CD4-positive, CD25-positive, alpha-beta regulatory T cell (primary cell): ENCODE results near the gene FBN3. TPM values are rescaled to one million over a fixed set of nuclear protein-coding genes. Genes with fewer than 3 reads are reported as not detected.

Experiments
- ATAC-seq, 2 donors: fragments of 150-1000 bp; cut with Tn5 transposase; one replicate each; pipeline ENCODE4 v1.10.0; 2021; ENCODE audit warnings: low read depth in 2 of 2, moderate number of reproducible peaks in 2 of 2, moderate library complexity in 1 of 2
- DNase-seq, 3 donors: peaks; one replicate each; pipeline versions ENCODE4 v3.0.0 to v3.0.0-alpha.2; 2012 to 2022; ENCODE audit warnings: mixed read lengths in 1 of 3
- H3K27ac ChIP-seq: one replicate; pipeline ENCODE4 v1.7.0; 2013; ENCODE audit warnings: mild to moderate bottlenecking, low read length; ENCODE audit not compliant: insufficient read depth, poor library complexity, severe bottlenecking
- H3K27me3 ChIP-seq: one replicate; pipeline ENCODE4 v1.7.0; 2013; ENCODE audit warnings: low read length; ENCODE audit not compliant: control insufficient read depth, insufficient read depth
- H3K36me3 ChIP-seq: one replicate; pipeline ENCODE4 v1.7.0; 2013; ENCODE audit warnings: mild to moderate bottlenecking, low read length, moderate library complexity; ENCODE audit not compliant: control insufficient read depth, insufficient read depth
- H3K4me1 ChIP-seq: 2 replicates; pipeline ENCODE4 v1.7.0; 2013; ENCODE audit warnings: mild to moderate bottlenecking, low read length; ENCODE audit not compliant: insufficient read depth, control insufficient read depth, poor library complexity, severe bottlenecking
- H3K4me3 ChIP-seq: one replicate; pipeline ENCODE4 v1.7.0; 2013; ENCODE audit warnings: low read depth, mild to moderate bottlenecking, low read length, moderate library complexity
- H3K9me3 ChIP-seq, 2 experiments: 1 replicate in 1 of 2; 2 replicates in 1 of 2; pipeline ENCODE4 v1.7.0; 2013; ENCODE audit warnings: low read length in 2 of 2, mild to moderate bottlenecking in 1 of 2, moderate library complexity in 1 of 2; ENCODE audit not compliant: control insufficient read depth in 2 of 2
- H3K27ac Mint-ChIP-seq, 3 donors: one replicate each; pipeline ENCODE4 v1.8.0; 2020 to 2022; ENCODE audit warnings: mild to moderate bottlenecking in 3 of 3, mixed read lengths in 3 of 3, moderate library complexity in 2 of 3
- H3K27me3 Mint-ChIP-seq: one replicate; pipeline ENCODE4 v1.8.0; 2022; ENCODE audit warnings: mild to moderate bottlenecking, mixed read lengths
- H3K36me3 Mint-ChIP-seq: one replicate; pipeline ENCODE4 v1.8.0; 2020; ENCODE audit warnings: mixed read lengths
- H3K4me1 Mint-ChIP-seq, 4 donors: one replicate each; pipeline ENCODE4 v1.8.0; 2020 to 2022; ENCODE audit warnings: mixed read lengths in 4 of 4, mild to moderate bottlenecking in 1 of 4
- H3K4me3 Mint-ChIP-seq, 4 donors: one replicate each; pipeline ENCODE4 v1.8.0; 2020 to 2022; ENCODE audit warnings: mild to moderate bottlenecking in 4 of 4, mixed read lengths in 4 of 4, moderate library complexity in 3 of 4
- H3K9me3 Mint-ChIP-seq, 7 donors: one replicate each; pipeline ENCODE4 v1.8.0; 2020 to 2022; ENCODE audit warnings: mixed read lengths in 7 of 7, mild to moderate bottlenecking in 3 of 7, moderate library complexity in 2 of 7
- polyA plus RNA-seq, 4 donors: library from polyadenylated mRNA; unstranded; fragments of 300-500 nt; fragmentation: Illumina TruSeq; gene quantifications; one replicate each; pipeline ENCODE4 v1.2.3, GENCODE V29; 2021
- total RNA-seq: library from RNA; stranded (reverse); gene quantifications from one replicate; pipeline ENCODE4 v1.2.3, GENCODE V29; 2022

Gene FBN3
- total and polyA plus RNA-seq, 5 donors from 2014 or later: 0.07 TPM; not detected in 4

DNA sequence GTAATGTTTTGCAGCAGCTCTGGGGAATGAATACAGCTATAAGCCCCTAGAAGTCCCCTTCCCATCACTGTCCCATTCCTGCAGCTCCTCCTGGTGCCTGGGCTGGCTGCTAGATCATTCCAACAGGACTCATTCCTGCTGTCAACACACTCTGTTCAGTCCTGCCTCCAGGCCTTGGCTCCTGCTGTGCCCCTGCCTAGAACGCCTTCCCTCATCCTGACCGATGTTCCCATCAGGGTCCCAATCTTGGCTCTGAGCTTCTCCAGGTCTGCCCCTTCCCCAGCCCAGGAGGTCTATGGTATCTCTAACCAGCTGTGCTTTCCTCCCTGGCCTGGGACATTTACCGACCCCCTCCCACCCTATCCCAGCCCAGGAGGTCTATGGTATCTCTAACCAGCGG lies 48.1 kb downstream of the FBN3 start:
- no peak for ATAC-seq
- H3K9me3 Mint-ChIP-seq: peaks cover 0 to 6% (median 3%) of the 10 kb centered on the region in 7 donors

GRCh38 chr19:8097681-8098567 lies 51.5 kb downstream of the FBN3 start:
- H3K9me3 Mint-ChIP-seq: peaks cover 0 to 27% (median 8%) of the 10 kb centered on the region in 7 donors
- Histone ChIP-seq H3K9me3 (peaks cover 20 to 33% of the 10 kb centered on the region in 2 experiments), H3K4me3 (no peak overlapping the region), H3K27me3 (no peaks in the 10 kb centered on the region), H3K36me3 (no peaks in the 10 kb centered on the region), H3K4me1 (no peaks in the 10 kb centered on the region), H3K27ac (no peak overlapping the region)
- no peaks in the 10 kb centered on the region for H3K36me3 Mint-ChIP-seq
- H3K4me1 Mint-ChIP-seq: peaks cover 0 to 4% (median 0%) of the 10 kb centered on the region in 4 donors
- H3K4me3 Mint-ChIP-seq: no peak overlapping the region
- no peak for DNase-seq
- peak overlapping the region in 1 of 3 donors; percentile 17 for H3K27ac Mint-ChIP-seq
- peaks cover 7% of the 10 kb centered on the region for H3K27me3 Mint-ChIP-seq
- ATAC-seq: no peak

More for the DNA sequence above, 48.1 kb downstream of the FBN3 start:
- Histone ChIP-seq H3K27me3 (no peaks in the 10 kb centered on the region), H3K27ac (no peak overlapping the region), H3K36me3 (no peaks in the 10 kb centered on the region), H3K9me3 (peaks cover 4 to 11% of the 10 kb centered on the region in 2 experiments), H3K4me3 (no peak overlapping the region), H3K4me1 (no peaks in the 10 kb centered on the region)
- Mint-ChIP-seq H3K4me3 (no peak overlapping the region), H3K27ac (no peak overlapping the region), H3K27me3 (peaks cover 7% of the 10 kb centered on the region), H3K4me1 (peaks cover 0 to 4% (median 0%) of the 10 kb centered on the region in 4 donors), H3K36me3 (no peaks in the 10 kb centered on the region)
- DNase-seq: no peak

DNA sequence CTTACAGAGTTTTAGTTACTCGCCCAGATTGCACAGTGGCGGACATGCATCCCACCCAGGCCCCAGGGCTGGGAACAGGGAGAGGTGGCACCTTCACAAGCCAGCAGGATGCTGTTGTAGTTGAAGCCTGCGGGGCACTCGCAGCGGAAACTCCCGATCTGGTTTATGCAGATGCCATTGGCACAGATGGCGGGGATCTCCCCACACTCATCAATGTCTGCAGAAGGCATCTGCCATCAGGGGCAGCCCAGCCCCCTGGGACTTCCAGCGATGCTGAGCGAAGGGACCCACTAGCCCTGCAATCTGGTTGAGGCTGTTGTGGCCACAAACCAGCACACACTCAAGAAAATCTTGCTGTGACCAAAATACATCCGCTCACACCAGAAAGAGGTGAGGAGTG lies 52.2 kb downstream of the FBN3 start:
- Histone ChIP-seq H3K9me3 (peaks cover 20 to 33% of the 10 kb centered on the region in 2 experiments), H3K27ac (no peak overlapping the region), H3K27me3 (no peaks in the 10 kb centered on the region), H3K4me1 (no peaks in the 10 kb centered on the region), H3K4me3 (no peak overlapping the region), H3K36me3 (no peaks in the 10 kb centered on the region)
- H3K4me1 Mint-ChIP-seq: peaks cover 0 to 4% (median 0%) of the 10 kb centered on the region in 4 donors
- no peak for ATAC-seq
- no peak for DNase-seq
- no peaks in the 10 kb centered on the region for H3K36me3 Mint-ChIP-seq
- H3K27me3 Mint-ChIP-seq: peaks cover 7% of the 10 kb centered on the region
- H3K4me3 Mint-ChIP-seq: no peak overlapping the region
- H3K27ac Mint-ChIP-seq: no peak overlapping the region
- peaks cover 0 to 27% (median 8%) of the 10 kb centered on the region in 7 donors for H3K9me3 Mint-ChIP-seq

- H3K36me3 ChIP-seq: no peaks in the 10 kb centered on the region
- Mint-ChIP-seq H3K27me3 (peaks cover 7% of the 10 kb centered on the region), H3K9me3 (peaks cover 0 to 27% (median 8%) of the 10 kb centered on the region in 7 donors), H3K36me3 (no peaks in the 10 kb centered on the region), H3K4me1 (peaks cover 0 to 4% (median 0%) of the 10 kb centered on the region in 4 donors), H3K27ac (no peak overlapping the region), H3K4me3 (no peak overlapping the region)
- no peak overlapping the region for H3K27ac ChIP-seq
- DNase-seq (no peak), ATAC-seq (no peak)
- H3K27me3 ChIP-seq: no peaks in the 10 kb centered on the region
- H3K4me1 ChIP-seq: no peaks in the 10 kb centered on the region
- no peak overlapping the region for H3K4me3 ChIP-seq
- H3K9me3 ChIP-seq: peaks cover 20 to 33% of the 10 kb centered on the region in 2 experiments
Observed at GRCh38 chr19:8096071-8096470, 53.3 kb downstream of the FBN3 start.

DNA sequence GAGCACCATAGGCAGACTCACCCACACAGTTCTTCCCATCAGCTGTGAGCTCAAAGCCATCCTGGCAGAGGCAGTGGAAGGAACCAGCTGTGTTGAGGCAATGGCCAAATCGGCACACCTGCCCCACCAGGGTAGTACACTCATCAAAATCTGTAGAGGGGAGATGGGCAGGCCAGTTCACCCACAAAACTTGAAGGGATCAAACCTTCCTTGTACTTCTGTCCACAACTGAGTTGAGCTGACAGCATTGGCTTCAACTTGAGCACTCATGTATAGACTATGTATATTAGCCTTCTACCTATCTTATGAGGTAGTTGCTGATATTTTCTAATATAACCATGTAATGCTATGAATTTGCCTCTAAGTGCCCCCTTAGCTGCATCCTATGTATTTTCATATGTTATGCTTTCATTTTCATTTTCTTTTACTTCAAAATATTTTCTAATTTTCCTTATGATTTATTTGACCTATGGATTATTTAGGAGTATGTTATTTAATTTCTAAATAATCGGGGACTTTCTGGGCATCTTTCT lies 54.0 kb downstream of the FBN3 start:
- Histone ChIP-seq H3K9me3 (peaks cover 20 to 33% of the 10 kb centered on the region in 2 experiments), H3K4me1 (no peaks in the 10 kb centered on the region), H3K27ac (no peak overlapping the region), H3K27me3 (no peaks in the 10 kb centered on the region), H3K36me3 (no peaks in the 10 kb centered on the region), H3K4me3 (no peak overlapping the region)
- peaks cover 0 to 4% (median 0%) of the 10 kb centered on the region in 4 donors for H3K4me1 Mint-ChIP-seq
- ATAC-seq: no peak
- H3K27me3 Mint-ChIP-seq: peaks cover 7% of the 10 kb centered on the region
- H3K4me3 Mint-ChIP-seq: no peak overlapping the region
- H3K9me3 Mint-ChIP-seq: peaks cover 0 to 27% (median 8%) of the 10 kb centered on the region in 7 donors
- no peak for DNase-seq
- H3K27ac Mint-ChIP-seq: no peak overlapping the region
- no peaks in the 10 kb centered on the region for H3K36me3 Mint-ChIP-seq

DNA sequence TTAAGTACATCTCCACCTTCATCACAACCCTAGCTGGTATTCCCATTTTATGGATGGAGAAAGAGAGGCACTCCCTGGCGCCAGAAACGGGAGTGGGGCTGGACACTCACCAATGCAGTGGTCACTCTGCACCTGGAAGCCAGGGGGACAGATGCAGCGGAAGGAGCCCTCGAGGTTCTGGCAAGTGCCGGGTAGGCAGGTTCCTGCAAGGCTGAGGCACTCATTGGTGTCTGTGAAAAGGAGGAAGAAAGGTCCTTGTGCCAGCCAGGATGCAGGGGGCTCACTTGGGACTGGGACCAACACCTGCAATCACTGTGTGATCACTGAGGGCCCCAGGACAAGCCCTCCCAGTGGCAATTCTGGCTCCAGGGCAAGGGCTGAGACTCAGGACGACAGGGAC lies 55.1 kb downstream of the FBN3 start:
- peaks cover 0 to 4% (median 0%) of the 10 kb centered on the region in 4 donors for H3K4me1 Mint-ChIP-seq
- peaks cover 0 to 27% (median 8%) of the 10 kb centered on the region in 7 donors for H3K9me3 Mint-ChIP-seq
- ATAC-seq: no peak

GRCh38 chr19:8093740-8094139 lies 55.7 kb downstream of the FBN3 start:
- Mint-ChIP-seq H3K27ac (no peak overlapping the region), H3K27me3 (peaks cover 7% of the 10 kb centered on the region), H3K36me3 (no peaks in the 10 kb centered on the region), H3K4me3 (no peak overlapping the region), H3K4me1 (peaks cover 0 to 1% (median 0%) of the 10 kb centered on the region in 4 donors), H3K9me3 (peaks cover 0 to 27% (median 8%) of the 10 kb centered on the region in 7 donors)
- H3K27me3 ChIP-seq: no peaks in the 10 kb centered on the region
- DNase-seq (no peak), ATAC-seq (no peak)
- H3K36me3 ChIP-seq: no peaks in the 10 kb centered on the region
- no peak overlapping the region for H3K4me3 ChIP-seq
- peaks cover 20 to 33% of the 10 kb centered on the region in 2 experiments for H3K9me3 ChIP-seq
- H3K27ac ChIP-seq: no peak overlapping the region
- H3K4me1 ChIP-seq: no peaks in the 10 kb centered on the region

More for the DNA sequence above, 55.1 kb downstream of the FBN3 start:
- Mint-ChIP-seq H3K27ac (no peak overlapping the region), H3K27me3 (peaks cover 7% of the 10 kb centered on the region), H3K4me3 (no peak overlapping the region), H3K36me3 (no peaks in the 10 kb centered on the region)
- Histone ChIP-seq H3K4me3 (no peak overlapping the region), H3K27ac (no peak overlapping the region), H3K36me3 (no peaks in the 10 kb centered on the region), H3K9me3 (peaks cover 20 to 33% of the 10 kb centered on the region in 2 experiments), H3K4me1 (no peaks in the 10 kb centered on the region), H3K27me3 (no peaks in the 10 kb centered on the region)
- no peak for DNase-seq
